Adrenal gland (tissue), 5 donors: Measurements from ENCODE around the gene NOS3.

Experiments used
- CTCF ChIP-seq, 6 experiments: fragments of 450-650 bp in 4 of 6; fragments of 200-600 bp in 2 of 6; sonication (generic) in 1 of 6; IDR thresholded peaks; 1 replicate in 5 of 6; 2 replicates in 1 of 6; pipeline versions ENCODE4 v1.5.1 to v1.8.0; 2016 to 2021; ENCODE audit warnings: antibody characterized with exemption in 6 of 6, mild to moderate bottlenecking in 2 of 6, moderate library complexity in 1 of 6
- POLR2A ChIP-seq, 2 donors: fragments of 450-650 bp; IDR thresholded peaks; one replicate each; pipeline ENCODE4 v1.6.1; 2017; ENCODE audit warnings: antibody characterized with exemption in 2 of 2, mild to moderate bottlenecking in 2 of 2, moderate library complexity in 1 of 2
- donor health status: DM: no; HTN: no; CAD: no.

GRCh38 chr7:151035026-151035717, 44.4 kb downstream of the NOS3 start:
- no peak for TF ChIP-seq POLR2A (IDR thresholded peaks at IDR 0.05)
- no peak for TF ChIP-seq CTCF (IDR thresholded peaks at IDR 0.05)
